ENCODE data around the gene NFYA. TPM values are rescaled to one million over a fixed set of nuclear protein-coding genes. Genes with fewer than 3 reads are reported as not detected.

The NFYA gene
- total and polyA plus RNA-seq, 9 of the 15 experiments (the other 6 are each of a cell fraction or from before 2014, with no cell fraction given), result 7.3 to 37.1 (median 21.8) TPM

GRCh38 chr6:41135062-41135832 lies 62.5 kb downstream of the NFYA start:
- Histone ChIP-seq H3K79me2 (ENCODE audit: control insufficient read depth, insufficient read depth, low read length) (no peaks in the 10 kb centered on the region), H3K36me3 (ENCODE audit: control insufficient read depth, insufficient read depth, low read length) (no peaks in the 10 kb centered on the region), H4K20me1 (replicated peaks; ENCODE audit: control insufficient read depth, insufficient read depth, low read length) (no peaks in the 10 kb centered on the region), H3K27ac (ENCODE audit: extremely low read depth, low read depth, low read length) (no peak overlapping the region), H3K4me3 (no peak overlapping the region), H3K9ac (ENCODE audit: insufficient read depth in 1 of 2, low read depth in 2 of 2, low read length in 2 of 2) (no peak overlapping the region), H3K9me3 (replicated peaks; ENCODE audit: control insufficient read depth, insufficient read depth, low read depth, low read length) (no peaks in the 10 kb centered on the region), H3K4me2 (ENCODE audit: insufficient read depth, low read length) (no peak overlapping the region), H2AFZ (ENCODE audit: low read depth, low read length) (no peak overlapping the region), H3K27me3 (ENCODE audit: control insufficient read depth in 2 of 2, insufficient read depth in 2 of 2, low read length in 2 of 2) (peaks cover 3 to 4% of the 10 kb centered on the region in 2 experiments; a peak in 2 of 5 replicates), H3K9me1 (ENCODE audit: control insufficient read depth, insufficient read depth, low read length) (no peaks in the 10 kb centered on the region), H3K4me1 (replicated peaks in 1 of 2; ENCODE audit: control insufficient read depth in 2 of 2, insufficient read depth in 2 of 2, low read length in 2 of 2) (no peaks in the 10 kb centered on the region)
- DNase-seq (ENCODE audit: extremely low read depth in 1 of 4, low spot score in 3 of 4) (no peak), FAIRE-seq (no peak), ATAC-seq (no peak)
- BruUV-seq (replicated peaks), result no TSS peak
- 2% methylated on average over 3 of the region's 3 CpGs for WGBS (ENCODE audit: insufficient coverage, low coverage, missing lambda C conversion rate)
- ChIA-PET POLR2A (no interaction called here), CTCF (ENCODE audit: low intra/inter-chr PET ratio) (no interaction called here)
- intact Hi-C loops (cut with micrococcal nuclease) (no loop called here), in situ Hi-C loops (cut with MboI) (no loop called here)
- peak; percentile 79 for TF ChIP-seq C11orf30 (IDR thresholded peaks at IDR 0.05; ENCODE audit: low read depth)
- TF ChIP-seq ZEB2 (IDR thresholded peaks at IDR 0.05), result no peak
- peak; percentile 83 for TF ChIP-seq MAFK (IDR thresholded peaks at IDR 0.05; ENCODE audit: low read length)
- TF ChIP-seq ZNF316 (IDR thresholded peaks at IDR 0.05), result peak; percentile 88
- no peak for TF ChIP-seq RHOXF2B (CRISPR knock-in tag; conservative IDR thresholded peaks at IDR 0.05)
- peak; percentile 82 for TF ChIP-seq MAFF (IDR thresholded peaks at IDR 0.05; ENCODE audit: low read length)
- peak; percentile 77 for TF ChIP-seq MAFG (tag; conservative IDR thresholded peaks at IDR 0.05)

GRCh38 chr6:41136911-41137310 lies 64.1 kb downstream of the NFYA start:
- no peak for FAIRE-seq
- BruUV-seq (replicated peaks), result no TSS peak
- no peak overlapping the region for H3K9ac ChIP-seq (ENCODE audit: insufficient read depth in 1 of 2, low read depth in 2 of 2, low read length in 2 of 2)
- H3K4me2 ChIP-seq (ENCODE audit: insufficient read depth, low read length), result no peak overlapping the region
- H3K79me2 ChIP-seq (ENCODE audit: control insufficient read depth, insufficient read depth, low read length), result no peaks in the 10 kb centered on the region
- DNase-seq (ENCODE audit: extremely low read depth in 1 of 4, low spot score in 3 of 4), result no peak
- ChIA-PET CTCF (ENCODE audit: low intra/inter-chr PET ratio) (no interaction called here), POLR2A (interaction anchor here (1.0 kb wide), 1 partner anchor 14 kb away, joined by 4 read pairs; no protein-coding TSS in a partner anchor)
- H3K9me3 ChIP-seq (replicated peaks; ENCODE audit: control insufficient read depth, insufficient read depth, low read depth, low read length), result no peaks in the 10 kb centered on the region
- H3K36me3 ChIP-seq (ENCODE audit: control insufficient read depth, insufficient read depth, low read length), result no peaks in the 10 kb centered on the region
- no peaks in the 10 kb centered on the region for H3K4me1 ChIP-seq (replicated peaks in 1 of 2; ENCODE audit: control insufficient read depth in 2 of 2, insufficient read depth in 2 of 2, low read length in 2 of 2)
- no peak overlapping the region for H3K4me3 ChIP-seq
- peaks cover 3 to 4% of the 10 kb centered on the region in 2 experiments; a peak in 2 of 5 replicates for H3K27me3 ChIP-seq (ENCODE audit: control insufficient read depth in 2 of 2, insufficient read depth in 2 of 2, low read length in 2 of 2)
- intact Hi-C loops (cut with micrococcal nuclease), result no loop called here
- ATAC-seq, result no peak
- in situ Hi-C loops (cut with MboI), result no loop called here
- TF ChIP-seq MAX (CRISPR knock-in tag; IDR thresholded peaks at IDR 0.05) (no peak), GTF2F1 (IDR thresholded peaks at IDR 0.05; ENCODE audit: low read depth, low read length) (no peak), SRSF3 (IDR thresholded peaks at IDR 0.05; ENCODE audit: insufficient read depth, low read length) (no peak), ZBTB5 (IDR thresholded peaks at IDR 0.05) (no peak), NBN (IDR thresholded peaks at IDR 0.05; ENCODE audit: low read depth) (no peak), FOXJ2 (tag; IDR thresholded peaks at IDR 0.05) (no peak)
- no peak overlapping the region for H3K27ac ChIP-seq (ENCODE audit: extremely low read depth, low read depth, low read length)
- H4K20me1 ChIP-seq (replicated peaks; ENCODE audit: control insufficient read depth, insufficient read depth, low read length), result no peaks in the 10 kb centered on the region
- no peak overlapping the region for H2AFZ ChIP-seq (ENCODE audit: low read depth, low read length)
- no peaks in the 10 kb centered on the region for H3K9me1 ChIP-seq (ENCODE audit: control insufficient read depth, insufficient read depth, low read length)

Measured in K562 (cell line).